CD14-positive monocyte (primary cell): ENCODE data around the gene ROBO1. TPM values are rescaled to one million over a fixed set of nuclear protein-coding genes. Genes with fewer than 3 reads are reported as not detected.

Experiments used
- DNase-seq, 3 donors: peaks; one replicate each; pipeline ENCODE4 v3.0.0-alpha.2; 2011 to 2022
- H2AFZ ChIP-seq: 2 replicates; pipeline ENCODE4 v1.6.0; 2012; ENCODE audit warnings: mild to moderate bottlenecking, low read depth, low read length, inconsistent platforms; ENCODE audit not compliant: insufficient read depth, poor library complexity, severe bottlenecking
- H3K27ac ChIP-seq, 2 donors: 1 replicate in 1 of 2; 2 replicates in 1 of 2; pipeline ENCODE4 v1.5.1; 2012 to 2013; ENCODE audit warnings: low read length in 2 of 2, control low read depth in 1 of 2, inconsistent platforms in 1 of 2, low read depth in 1 of 2, mild to moderate bottlenecking in 1 of 2
- H3K27me3 ChIP-seq, 2 donors: one replicate each; pipeline versions ENCODE4 v1.6.0 to v1.6.1; 2011 to 2013; ENCODE audit warnings: low read length in 2 of 2; ENCODE audit not compliant: control insufficient read depth in 2 of 2, insufficient read depth in 2 of 2
- H3K36me3 ChIP-seq, 2 donors: replicated peaks in 1 of 2; 1 replicate in 1 of 2; 2 replicates in 1 of 2; pipeline versions ENCODE4 v1.5.1 to v1.6.1; 2012 to 2013; ENCODE audit warnings: low read length in 2 of 2, control low read depth in 1 of 2, inconsistent platforms in 1 of 2, mild to moderate bottlenecking in 1 of 2; ENCODE audit not compliant: insufficient read depth in 2 of 2, control insufficient read depth in 1 of 2
- H3K4me1 ChIP-seq, 2 donors: 1 replicate in 1 of 2; 2 replicates in 1 of 2; pipeline versions ENCODE4 v1.5.1 to v1.6.1; 2012 to 2013; ENCODE audit warnings: low read length in 2 of 2, control low read depth in 1 of 2, inconsistent platforms in 1 of 2, mild to moderate bottlenecking in 1 of 2, moderate library complexity in 1 of 2; ENCODE audit not compliant: insufficient read depth in 2 of 2, control insufficient read depth in 1 of 2
- H3K4me2 ChIP-seq: replicated peaks from 2 replicates; pipeline ENCODE3; 2012; ENCODE audit warnings: low read length, moderate library complexity, mild to moderate bottlenecking; ENCODE audit not compliant: poor library complexity, severe bottlenecking; ENCODE audit errors: extremely low read depth
- H3K4me3 ChIP-seq, 3 experiments: fragments of 200-600 bp in 1 of 3; sonication (generic) in 1 of 3; replicated peaks in 1 of 3; 1 replicate in 2 of 3; 2 replicates in 1 of 3; pipeline ENCODE4 v1.5.1; 2011 to 2013; ENCODE audit warnings: low read length in 3 of 3, mild to moderate bottlenecking in 3 of 3, control low read depth in 2 of 3, low read depth in 2 of 3, inconsistent platforms in 1 of 3, moderate library complexity in 1 of 3
- H3K79me2 ChIP-seq: 2 replicates; pipeline ENCODE4 v1.6.0; 2012; ENCODE audit warnings: mild to moderate bottlenecking, control low read depth, inconsistent platforms, low read length, moderate library complexity; ENCODE audit not compliant: insufficient read depth
- H3K9ac ChIP-seq: 2 replicates; pipeline ENCODE4 v1.6.0; 2017; ENCODE audit warnings: low read length, mild to moderate bottlenecking; ENCODE audit not compliant: insufficient read depth, poor library complexity, severe bottlenecking
- H3K9me3 ChIP-seq, 2 donors: replicated peaks in 1 of 2; 1 replicate in 1 of 2; 2 replicates in 1 of 2; pipeline versions ENCODE4 v1.5.1 to v1.6.1; 2012 to 2013; ENCODE audit warnings: low read length in 2 of 2, control low read depth in 1 of 2; ENCODE audit not compliant: control insufficient read depth in 1 of 2, insufficient read depth in 1 of 2
- H4K20me1 ChIP-seq: 2 replicates; pipeline ENCODE4 v1.6.0; 2012; ENCODE audit warnings: mild to moderate bottlenecking, low read length, control low read depth, moderate library complexity; ENCODE audit not compliant: insufficient read depth
- H3K27ac Mint-ChIP-seq, 7 donors: one replicate each; pipeline ENCODE4 v1.8.0; 2020; ENCODE audit warnings: mild to moderate bottlenecking in 7 of 7, mixed read lengths in 7 of 7, moderate library complexity in 6 of 7, inconsistent platforms in 2 of 7
- H3K27me3 Mint-ChIP-seq, 3 donors: one replicate each; pipeline ENCODE4 v1.8.0; 2021 to 2022; ENCODE audit warnings: low read depth in 3 of 3, mild to moderate bottlenecking in 3 of 3, mixed read lengths in 3 of 3, moderate library complexity in 3 of 3, inconsistent platforms in 1 of 3
- H3K36me3 Mint-ChIP-seq, 2 donors: one replicate each; pipeline ENCODE4 v1.8.0; 2020; ENCODE audit warnings: mixed read lengths in 2 of 2, inconsistent platforms in 1 of 2, mild to moderate bottlenecking in 1 of 2
- H3K4me1 Mint-ChIP-seq: one replicate; pipeline ENCODE4 v1.8.0; 2020; ENCODE audit warnings: mild to moderate bottlenecking, mixed read lengths
- H3K4me3 Mint-ChIP-seq, 2 donors: one replicate each; pipeline ENCODE4 v1.8.0; 2020; ENCODE audit warnings: mild to moderate bottlenecking in 2 of 2, mixed read lengths in 2 of 2, moderate library complexity in 1 of 2
- H3K9me3 Mint-ChIP-seq, 7 donors: one replicate each; pipeline ENCODE4 v1.8.0; 2020 to 2022; ENCODE audit warnings: mixed read lengths in 7 of 7, mild to moderate bottlenecking in 6 of 7, moderate library complexity in 6 of 7, inconsistent platforms in 2 of 7
- CTCF ChIP-seq: fragments of 200-600 bp; IDR thresholded peaks from one replicate; pipeline ENCODE4 v1.8.0; 2022; ENCODE audit warnings: antibody characterized with exemption, mild to moderate bottlenecking
- WGBS: methylation state at CpG from one replicate; pipeline ENCODE4 v1.1.5; 2013; ENCODE audit warnings: missing lambda C conversion rate; ENCODE audit not compliant: insufficient coverage; 5-methylcytosine and 5-hydroxymethylcytosine counted together
- intact Hi-C, 2 donors: fragments of 100-400 bp; cut with micrococcal nuclease; formaldehyde crosslinking; loops; one replicate each; pipeline versions ENCODE4 v1.15.0 to v1.15.1; 2023
- polyA plus RNA-seq, 3 donors: library from polyadenylated mRNA; depleted of rRNA in 1 of 3; unstranded in 2 of 3; stranded (reverse) in 1 of 3; fragments of 300-500 nt in 2 of 3; fragments of >200 nt in 1 of 3; fragmentation: Illumina TruSeq in 2 of 3; gene quantifications; 1 replicate in 2 of 3; 2 replicates in 1 of 3; pipeline ENCODE4 v1.2.3, GENCODE V29; 2012 to 2021

Gene ROBO1
- polyA plus RNA-seq, 3 donors, result 0.09 to 0.10 TPM; not detected in 1

GRCh38 chr3:79414806-79415205, 353.0 kb downstream of the ROBO1 start:
- no peaks in the 10 kb centered on the region for H3K4me1 ChIP-seq
- DNase-seq, result no peak
- 100% methylated on average over 1 of the region's 3 CpGs for WGBS
- Mint-ChIP-seq H3K36me3 (no peaks in the 10 kb centered on the region), H3K4me3 (no peak overlapping the region), H3K9me3 (peaks cover 0 to 2% (median 0%) of the 10 kb centered on the region in 7 donors), H3K4me1 (no peaks in the 10 kb centered on the region), H3K27me3 (peaks cover 0 to 1% (median 0%) of the 10 kb centered on the region in 3 donors), H3K27ac (no peak overlapping the region)
- H3K79me2 ChIP-seq, result no peaks in the 10 kb centered on the region
- H3K9ac ChIP-seq, result no peak overlapping the region
- H3K27me3 ChIP-seq, result no peaks in the 10 kb centered on the region
- H3K36me3 ChIP-seq, result no peaks in the 10 kb centered on the region
- no peaks in the 10 kb centered on the region for H4K20me1 ChIP-seq
- H3K27ac ChIP-seq, result no peak overlapping the region
- H3K4me2 ChIP-seq, result no peak overlapping the region
- no peaks in the 10 kb centered on the region for H3K9me3 ChIP-seq
- no peak overlapping the region for H3K4me3 ChIP-seq
- TF ChIP-seq CTCF, result no peak
- H2AFZ ChIP-seq, result no peak overlapping the region
- intact Hi-C loops, result no loop called here

GRCh38 chr3:79414035-79414434, 353.8 kb downstream of the ROBO1 start:
- no peak overlapping the region for H3K4me3 Mint-ChIP-seq
- Histone ChIP-seq H3K4me1 (no peaks in the 10 kb centered on the region), H3K36me3 (no peaks in the 10 kb centered on the region), H4K20me1 (no peaks in the 10 kb centered on the region), H3K9me3 (no peaks in the 10 kb centered on the region), H3K79me2 (no peaks in the 10 kb centered on the region), H3K4me3 (no peak overlapping the region), H3K9ac (no peak overlapping the region), H3K27ac (no peak overlapping the region), H3K27me3 (no peaks in the 10 kb centered on the region), H2AFZ (no peak overlapping the region), H3K4me2 (no peak overlapping the region)
- DNase-seq, result no peak
- H3K27me3 Mint-ChIP-seq, result peaks cover 0 to 1% (median 0%) of the 10 kb centered on the region in 3 donors
- WGBS, result no CpG with 5 or more reads among the region's 1 CpG
- no peak overlapping the region for H3K27ac Mint-ChIP-seq
- no peak for TF ChIP-seq CTCF
- H3K4me1 Mint-ChIP-seq, result no peaks in the 10 kb centered on the region
- H3K9me3 Mint-ChIP-seq, result peaks cover 0 to 2% (median 0%) of the 10 kb centered on the region in 7 donors
- no peaks in the 10 kb centered on the region for H3K36me3 Mint-ChIP-seq
- intact Hi-C loops, result no loop called here
